ENCODE results near the gene KATNAL2. TPM values are rescaled to one million over a fixed set of nuclear protein-coding genes. Genes with fewer than 3 reads are reported as not detected.

Gene KATNAL2
- total RNA-seq, 1 donor from 2014 or later: 5.4 TPM

DNA sequence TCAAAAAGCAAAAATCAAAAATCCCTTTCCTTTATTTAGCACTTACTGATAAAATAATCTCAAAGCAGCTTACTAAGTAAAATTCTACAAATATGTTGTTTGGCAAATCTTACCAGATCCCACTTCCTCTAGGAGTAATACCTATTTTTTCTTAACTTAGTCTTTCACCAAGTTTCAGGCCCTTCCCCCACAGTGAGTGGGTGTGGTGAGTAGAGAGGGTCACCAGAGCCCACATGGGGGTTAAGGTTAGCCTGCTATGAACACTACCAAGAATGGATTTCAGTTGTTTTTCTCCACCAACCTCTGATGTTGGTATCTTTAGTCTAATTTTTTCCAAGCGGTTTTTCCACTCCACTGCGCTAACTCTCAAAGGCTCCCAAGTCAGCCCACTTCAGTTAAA lies 23.3 kb upstream of the KATNAL2 start:
- Histone ChIP-seq H3K4me3 (no peak overlapping the region), H3K27me3 (ENCODE audit: low read depth) (no peaks in the 10 kb centered on the region), H3K36me3 (peaks cover 16% of the 10 kb centered on the region), H3K27ac (replicated peaks) (no peak overlapping the region), H3K4me1 (peaks cover 29% of the 10 kb centered on the region), H3K9me3 (replicated peaks) (peaks cover 9% of the 10 kb centered on the region)
- no peak for DNase-seq
- TF ChIP-seq, protein P1, sequence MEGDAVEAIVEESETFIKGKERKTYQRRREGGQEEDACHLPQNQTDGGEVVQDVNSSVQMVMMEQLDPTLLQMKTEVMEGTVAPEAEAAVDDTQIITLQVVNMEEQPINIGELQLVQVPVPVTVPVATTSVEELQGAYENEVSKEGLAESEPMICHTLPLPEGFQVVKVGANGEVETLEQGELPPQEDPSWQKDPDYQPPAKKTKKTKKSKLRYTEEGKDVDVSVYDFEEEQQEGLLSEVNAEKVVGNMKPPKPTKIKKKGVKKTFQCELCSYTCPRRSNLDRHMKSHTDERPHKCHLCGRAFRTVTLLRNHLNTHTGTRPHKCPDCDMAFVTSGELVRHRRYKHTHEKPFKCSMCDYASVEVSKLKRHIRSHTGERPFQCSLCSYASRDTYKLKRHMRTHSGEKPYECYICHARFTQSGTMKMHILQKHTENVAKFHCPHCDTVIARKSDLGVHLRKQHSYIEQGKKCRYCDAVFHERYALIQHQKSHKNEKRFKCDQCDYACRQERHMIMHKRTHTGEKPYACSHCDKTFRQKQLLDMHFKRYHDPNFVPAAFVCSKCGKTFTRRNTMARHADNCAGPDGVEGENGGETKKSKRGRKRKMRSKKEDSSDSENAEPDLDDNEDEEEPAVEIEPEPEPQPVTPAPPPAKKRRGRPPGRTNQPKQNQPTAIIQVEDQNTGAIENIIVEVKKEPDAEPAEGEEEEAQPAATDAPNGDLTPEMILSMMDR (IDR thresholded peaks at IDR 0.05; ENCODE audit: borderline replicate concordance): no peak
- intact Hi-C loops (cut with micrococcal nuclease): no loop called here

DNA sequence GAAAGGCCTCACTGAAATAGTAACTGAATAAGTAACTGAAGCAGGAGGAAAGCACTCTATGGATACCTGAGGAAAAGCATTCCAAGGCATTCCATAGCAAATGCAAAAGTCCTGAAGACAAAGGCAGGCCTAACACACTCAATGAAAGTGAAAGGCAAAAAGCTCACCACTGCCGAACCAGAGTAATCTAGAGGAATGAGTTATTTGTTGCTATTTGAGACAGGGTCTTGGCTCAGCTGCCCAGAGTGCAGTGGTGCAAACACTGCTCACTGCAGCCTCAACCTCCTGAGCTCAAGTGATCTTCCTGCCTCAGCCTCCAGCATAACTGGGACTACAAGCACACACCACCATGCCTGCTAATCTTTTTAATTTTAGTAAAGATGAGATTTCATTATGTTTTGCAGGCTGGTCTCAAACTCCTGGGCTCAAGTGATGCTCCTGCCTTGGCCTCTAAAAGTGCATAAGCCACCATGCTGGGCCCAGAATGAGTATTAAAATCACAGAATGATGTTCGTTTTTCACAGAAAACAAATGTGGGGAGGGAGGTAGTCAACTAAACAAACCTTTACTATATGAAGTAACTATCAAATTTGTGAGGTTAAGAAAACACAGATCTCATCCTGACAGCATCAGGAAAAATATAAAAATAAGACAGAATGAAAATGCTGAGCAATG lies 18.0 kb upstream of the KATNAL2 start:
- intact Hi-C loops (cut with micrococcal nuclease): no loop called here
- TF ChIP-seq, protein P1 (IDR thresholded peaks at IDR 0.05; ENCODE audit: borderline replicate concordance): no peak
- DNase-seq: no peak

DNA sequence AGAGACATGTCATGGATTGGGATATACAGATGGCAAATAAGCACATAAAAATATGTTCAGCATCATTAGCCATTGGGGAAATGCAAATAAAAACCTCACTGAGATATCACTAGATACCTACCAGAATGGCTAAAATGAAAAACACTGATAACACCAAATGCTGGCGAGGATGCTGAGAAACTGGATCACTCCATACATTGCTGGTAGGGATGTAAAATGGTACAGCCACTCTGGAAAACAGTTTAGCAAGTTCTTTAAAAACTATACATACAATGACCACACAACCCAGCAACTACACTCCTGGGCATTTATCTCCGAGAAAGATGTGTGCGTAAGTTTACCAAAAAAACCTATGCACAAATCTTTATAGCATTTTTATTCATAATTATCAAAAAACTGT lies 14.0 kb upstream of the KATNAL2 start:
- intact Hi-C loops (cut with micrococcal nuclease): no loop called here
- TF ChIP-seq, protein P1 (IDR thresholded peaks at IDR 0.05; ENCODE audit: borderline replicate concordance): no peak
- no peaks in the 10 kb centered on the region for H3K27me3 ChIP-seq (ENCODE audit: low read depth)
- peaks cover 14% of the 10 kb centered on the region for H3K9me3 ChIP-seq (replicated peaks)
- no peak overlapping the region for H3K4me3 ChIP-seq
- no peak overlapping the region for H3K27ac ChIP-seq (replicated peaks)
- H3K4me1 ChIP-seq: no peaks in the 10 kb centered on the region
- DNase-seq: no peak
- H3K36me3 ChIP-seq: peaks cover 3% of the 10 kb centered on the region

More for the DNA sequence above, 18.0 kb upstream of the KATNAL2 start:
- no peaks in the 10 kb centered on the region for H3K27me3 ChIP-seq (ENCODE audit: low read depth)
- H3K36me3 ChIP-seq: peaks cover 3% of the 10 kb centered on the region
- H3K27ac ChIP-seq (replicated peaks): no peak overlapping the region
- H3K9me3 ChIP-seq (replicated peaks): no peaks in the 10 kb centered on the region
- no peak overlapping the region for H3K4me3 ChIP-seq
- H3K4me1 ChIP-seq: peaks cover 18% of the 10 kb centered on the region

DNA sequence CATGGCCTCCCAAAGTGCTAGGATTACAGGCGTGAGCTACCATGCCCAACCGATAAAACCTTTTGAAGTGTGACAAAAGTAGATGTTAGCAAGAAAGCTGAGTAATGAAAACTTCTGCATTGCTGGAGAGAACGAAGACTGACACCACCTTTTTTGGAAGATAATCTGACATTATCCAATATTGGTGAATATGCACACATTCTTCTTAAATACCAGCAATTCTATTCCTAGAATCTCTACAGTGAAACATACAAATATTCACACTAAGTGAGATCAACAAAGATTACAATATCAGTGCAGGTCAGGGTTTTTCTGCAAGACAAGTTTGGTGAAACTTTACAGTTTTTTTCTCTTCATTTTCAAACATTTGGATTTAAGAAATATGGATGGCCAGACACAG lies 7.9 kb upstream of the KATNAL2 start:
- no peak for DNase-seq
- Histone ChIP-seq H3K9me3 (replicated peaks) (peaks cover 14% of the 10 kb centered on the region), H3K4me3 (no peak overlapping the region), H3K36me3 (no peaks in the 10 kb centered on the region), H3K27me3 (ENCODE audit: low read depth) (no peaks in the 10 kb centered on the region), H3K27ac (replicated peaks) (no peak overlapping the region), H3K4me1 (peaks cover 18% of the 10 kb centered on the region)
- TF ChIP-seq, protein P1 (IDR thresholded peaks at IDR 0.05; ENCODE audit: borderline replicate concordance): no peak
- intact Hi-C loops (cut with micrococcal nuclease): no loop called here

DNA sequence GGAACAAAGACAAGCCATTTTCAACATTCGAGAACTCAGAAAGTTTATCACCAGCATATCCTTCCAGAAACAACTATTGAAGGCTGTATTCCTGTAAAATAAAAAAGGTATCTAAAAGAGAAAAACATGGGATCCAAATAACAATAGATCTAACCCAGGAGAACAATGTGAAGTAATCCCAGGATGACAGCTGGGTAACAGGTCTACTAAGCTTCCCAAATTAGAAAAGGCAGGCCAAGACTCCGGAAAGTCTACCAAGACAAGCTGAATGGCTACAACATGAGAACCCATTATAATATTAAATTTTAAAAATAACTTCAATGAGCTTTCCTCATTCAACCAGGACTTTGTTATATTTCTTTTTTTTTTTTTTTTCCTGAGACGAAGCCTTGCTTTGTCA lies 6.5 kb upstream of the KATNAL2 start:
- TF ChIP-seq, protein P1 (IDR thresholded peaks at IDR 0.05; ENCODE audit: borderline replicate concordance): no peak
- DNase-seq: no peak
- Histone ChIP-seq H3K27ac (replicated peaks) (no peak overlapping the region), H3K4me3 (no peak overlapping the region), H3K36me3 (no peaks in the 10 kb centered on the region), H3K4me1 (peaks cover 32% of the 10 kb centered on the region), H3K27me3 (ENCODE audit: low read depth) (no peaks in the 10 kb centered on the region), H3K9me3 (replicated peaks) (peaks cover 6% of the 10 kb centered on the region)
- intact Hi-C loops (cut with micrococcal nuclease): no loop called here

Measured in left ventricle myocardium inferior (tissue), 1 donor.